PC-9 (cell line): ENCODE results near the gene TRIM9. TPM values are rescaled to one million over a fixed set of nuclear protein-coding genes. Genes with fewer than 3 reads are reported as not detected.

Experiments
- BruUV-seq: library from RNA; stranded (reverse); fragments of 400-500 nt; replicated peaks from 2 replicates; lab custom pipeline; 2021; lab: Mats Ljungman, UMichigan
- CTCF ChIA-PET: fragments of 300-600 bp; sonication (Branson Sonifier 250); formaldehyde crosslinking; loops from one replicate; lab custom pipeline; 2022; ENCODE audit warnings: antibody characterized with exemption; lab: Charles Lee
- POLR2A ChIA-PET: fragments of 300-600 bp; sonication (Branson Sonifier 250); formaldehyde crosslinking; loops from one replicate; lab custom pipeline; 2022; ENCODE audit warnings: antibody characterized with exemption; ENCODE audit not compliant: unreplicated experiment; lab: Charles Lee
- DNase-seq, 2 experiments: peaks; one replicate each; pipeline versions ENCODE4 v3.0.0 to v3.0.0-alpha.2; 2015 to 2022; ENCODE audit warnings: mixed read lengths in 1 of 2
- H2AFZ ChIP-seq: fragments of 200-600 bp; sonication (generic); 2 replicates; pipeline ENCODE4 v1.8.1; 2017; ENCODE audit warnings: antibody characterized with exemption
- H3F3A ChIP-seq: fragments of 200-600 bp; sonication (generic); 2 replicates; pipeline ENCODE4 v1.8.1; 2017; ENCODE audit warnings: antibody characterized with exemption, mild to moderate bottlenecking, low read depth; ENCODE audit not compliant: insufficient read depth
- H3K27ac ChIP-seq: fragments of 200-600 bp; sonication (generic); 2 replicates; pipeline ENCODE4 v1.6.1; 2016; ENCODE audit warnings: mixed run types
- H3K27me3 ChIP-seq: fragments of 200-600 bp; sonication (generic); 2 replicates; pipeline ENCODE4 v1.6.1; 2016; ENCODE audit warnings: low read depth, mixed run types; ENCODE audit not compliant: insufficient read depth
- H3K36me3 ChIP-seq: fragments of 200-600 bp; sonication (generic); 2 replicates; pipeline ENCODE4 v1.6.1; 2016; ENCODE audit warnings: low read depth, mixed run types
- H3K4me1 ChIP-seq: fragments of 200-600 bp; sonication (generic); replicated peaks from 2 replicates; pipeline ENCODE4 v1.6.1; 2016; ENCODE audit warnings: mixed run types; ENCODE audit not compliant: insufficient read depth
- H3K4me2 ChIP-seq: fragments of 200-600 bp; sonication (generic); 2 replicates; pipeline ENCODE4 v1.6.1; 2017; ENCODE audit warnings: mixed run types
- H3K4me3 ChIP-seq: fragments of 200-600 bp; sonication (generic); 2 replicates; pipeline ENCODE4 v1.6.1; 2016; ENCODE audit warnings: mixed run types
- H3K79me2 ChIP-seq: fragments of 200-600 bp; sonication (generic); 2 replicates; pipeline ENCODE4 v1.6.1; 2017; ENCODE audit warnings: low read depth, mixed run types
- H3K9me2 ChIP-seq: fragments of 200-600 bp; sonication (generic); 2 replicates; pipeline ENCODE4 v1.8.1; 2017; ENCODE audit warnings: mild to moderate bottlenecking; ENCODE audit not compliant: insufficient read depth
- H3K9me3 ChIP-seq: fragments of 200-600 bp; sonication (generic); 2 replicates; pipeline ENCODE4 v1.8.1; 2016; ENCODE audit warnings: low read depth; ENCODE audit not compliant: insufficient read depth
- H4K20me1 ChIP-seq: fragments of 200-600 bp; sonication (generic); 2 replicates; pipeline ENCODE4 v1.8.1; 2017; ENCODE audit not compliant: insufficient read depth
- EZH2 ChIP-seq: fragments of 200-600 bp; sonication (generic); IDR thresholded peaks from 2 replicates; pipeline ENCODE4 v1.8.0; 2017; ENCODE audit warnings: antibody characterized with exemption, low read depth
- intact Hi-C: fragments of 100-400 bp; cut with micrococcal nuclease; formaldehyde crosslinking; loops from one replicate; pipeline ENCODE4 v1.10.0; 2022; ENCODE audit not compliant: unreplicated experiment
- total RNA-seq: library from RNA; stranded (reverse); gene quantifications from 2 replicates; pipeline ENCODE4 v1.2.3, GENCODE V29; 2021
- TF ChIP-seq, protein P1 (sequence below): fragments of 200-600 bp; sonication (generic); conservative IDR thresholded peaks from 2 replicates; pipeline ENCODE4 v1.6.1; 2017; ENCODE audit warnings: mixed run types, antibody characterized with exemption, mild to moderate bottlenecking, moderate library complexity

The TRIM9 gene
- total RNA-seq, 1 experiment from 2014 or later = 2.1 TPM

DNA sequence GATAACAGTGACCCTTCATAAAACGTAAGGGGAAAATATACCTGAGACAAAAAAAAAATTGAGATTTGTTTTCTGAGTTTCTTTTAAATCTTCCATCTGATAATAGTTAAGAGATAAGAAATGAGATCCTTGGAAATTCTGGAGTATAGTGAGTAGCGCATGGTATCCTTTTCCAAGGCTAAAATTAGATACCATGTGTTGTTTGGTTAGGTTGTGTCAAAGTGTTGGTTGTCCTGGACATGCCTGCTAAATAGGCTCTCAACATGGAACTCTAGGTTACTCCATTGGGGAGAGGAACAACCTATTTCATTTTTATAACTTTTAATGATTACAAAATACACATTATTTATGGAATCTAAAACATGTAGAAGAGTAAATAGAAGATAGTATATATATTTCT lies 165.4 kb downstream of the TRIM9 start:
- H2AFZ ChIP-seq = no peak overlapping the region
- no peaks in the 10 kb centered on the region for H3K27me3 ChIP-seq
- no peaks in the 10 kb centered on the region for H3K79me2 ChIP-seq
- no peaks in the 10 kb centered on the region for H3K4me1 ChIP-seq
- TF ChIP-seq, protein P1, sequence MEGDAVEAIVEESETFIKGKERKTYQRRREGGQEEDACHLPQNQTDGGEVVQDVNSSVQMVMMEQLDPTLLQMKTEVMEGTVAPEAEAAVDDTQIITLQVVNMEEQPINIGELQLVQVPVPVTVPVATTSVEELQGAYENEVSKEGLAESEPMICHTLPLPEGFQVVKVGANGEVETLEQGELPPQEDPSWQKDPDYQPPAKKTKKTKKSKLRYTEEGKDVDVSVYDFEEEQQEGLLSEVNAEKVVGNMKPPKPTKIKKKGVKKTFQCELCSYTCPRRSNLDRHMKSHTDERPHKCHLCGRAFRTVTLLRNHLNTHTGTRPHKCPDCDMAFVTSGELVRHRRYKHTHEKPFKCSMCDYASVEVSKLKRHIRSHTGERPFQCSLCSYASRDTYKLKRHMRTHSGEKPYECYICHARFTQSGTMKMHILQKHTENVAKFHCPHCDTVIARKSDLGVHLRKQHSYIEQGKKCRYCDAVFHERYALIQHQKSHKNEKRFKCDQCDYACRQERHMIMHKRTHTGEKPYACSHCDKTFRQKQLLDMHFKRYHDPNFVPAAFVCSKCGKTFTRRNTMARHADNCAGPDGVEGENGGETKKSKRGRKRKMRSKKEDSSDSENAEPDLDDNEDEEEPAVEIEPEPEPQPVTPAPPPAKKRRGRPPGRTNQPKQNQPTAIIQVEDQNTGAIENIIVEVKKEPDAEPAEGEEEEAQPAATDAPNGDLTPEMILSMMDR = no peak
- TF ChIP-seq EZH2 = no peak
- no peak for DNase-seq
- H3K36me3 ChIP-seq = peaks cover 30% of the 10 kb centered on the region
- no peaks in the 10 kb centered on the region for H3K9me3 ChIP-seq
- no peaks in the 10 kb centered on the region for H4K20me1 ChIP-seq
- POLR2A ChIA-PET = no interaction called here
- H3K4me2 ChIP-seq = no peak overlapping the region
- no peaks in the 10 kb centered on the region; the same call in 1 of the 2 replicates for H3K9me2 ChIP-seq
- peaks cover 3% of the 10 kb centered on the region; the same call in 1 of the 2 replicates for H3F3A ChIP-seq
- H3K27ac ChIP-seq = no peak overlapping the region
- CTCF ChIA-PET = no interaction called here
- no peak overlapping the region for H3K4me3 ChIP-seq
- no TSS peak for BruUV-seq
- intact Hi-C loops = no loop called here

DNA sequence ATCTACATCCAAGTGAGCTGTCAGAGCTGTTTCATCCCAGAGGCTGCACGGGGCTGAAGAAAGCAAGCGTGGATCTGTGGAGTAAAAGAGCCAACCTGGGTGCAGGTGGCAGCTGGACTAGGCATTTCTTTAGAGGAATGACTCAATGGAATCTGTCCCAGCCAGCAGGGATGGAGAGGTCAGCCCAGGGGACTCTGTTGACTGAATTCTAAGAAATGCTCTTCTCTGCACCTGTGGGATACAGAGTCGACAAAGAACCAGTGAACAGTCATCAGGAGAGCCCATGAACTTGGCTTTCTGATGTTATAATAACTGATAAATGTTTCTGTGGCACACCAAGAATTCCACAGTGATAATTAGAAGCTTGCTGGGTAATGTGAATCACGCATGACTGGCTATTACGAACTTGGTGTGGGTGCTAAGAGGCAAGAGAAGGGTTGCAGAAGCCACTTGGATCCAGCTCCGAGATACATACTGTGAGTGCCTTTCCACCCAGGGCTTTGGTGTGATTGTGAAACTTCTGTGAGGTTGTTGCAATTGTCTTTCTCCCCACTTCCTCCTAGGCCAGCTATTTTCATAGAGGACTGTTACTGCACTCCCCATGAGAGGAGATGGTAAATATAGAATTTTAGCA lies 166.8 kb downstream of the TRIM9 start:
- intact Hi-C loops = no loop called here
- ChIA-PET POLR2A (no interaction called here), CTCF (no interaction called here)
- Histone ChIP-seq H3K27ac (no peak overlapping the region), H3K9me2 (no peaks in the 10 kb centered on the region), H3K4me3 (no peak overlapping the region), H3F3A (peaks cover 3% of the 10 kb centered on the region; the same call in 1 of the 2 replicates), H3K27me3 (no peaks in the 10 kb centered on the region), H3K4me2 (no peak overlapping the region), H3K9me3 (no peaks in the 10 kb centered on the region), H3K79me2 (no peaks in the 10 kb centered on the region), H3K4me1 (no peaks in the 10 kb centered on the region), H4K20me1 (no peaks in the 10 kb centered on the region), H3K36me3 (peaks cover 21% of the 10 kb centered on the region; the same call in 1 of the 2 replicates), H2AFZ (no peak overlapping the region)
- no TSS peak for BruUV-seq
- DNase-seq = no peak
- TF ChIP-seq, protein P1 = no peak
- no peak for TF ChIP-seq EZH2

DNA sequence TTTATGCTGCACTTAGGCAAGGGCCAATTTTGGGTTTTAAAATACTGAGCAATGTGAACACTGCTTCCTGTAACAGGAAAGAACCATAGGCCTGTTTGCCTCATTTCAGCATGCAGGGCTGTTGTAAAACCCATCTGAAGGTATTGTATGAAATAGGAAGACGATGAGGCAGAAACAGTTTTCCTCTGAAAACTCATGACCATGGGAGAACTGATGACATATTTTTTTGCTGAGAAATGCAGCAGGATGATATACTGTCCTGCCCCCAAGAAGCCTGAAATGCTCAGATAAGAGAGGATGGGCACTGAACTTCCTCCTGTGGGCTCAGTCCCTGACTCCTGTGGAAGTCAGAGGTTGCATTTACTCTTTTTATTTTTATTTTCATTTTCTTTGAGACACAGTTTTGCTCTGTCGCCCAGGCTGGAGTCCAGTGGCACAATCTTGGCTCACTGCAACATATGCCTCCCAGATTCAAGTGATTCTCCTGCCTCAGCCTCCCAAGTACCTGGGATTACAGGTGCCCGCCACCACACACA lies 168.0 kb downstream of the TRIM9 start:
- Histone ChIP-seq H3K27me3 (no peaks in the 10 kb centered on the region), H3K27ac (no peak overlapping the region), H3K9me3 (no peaks in the 10 kb centered on the region), H3K4me1 (no peaks in the 10 kb centered on the region), H3F3A (no peaks in the 10 kb centered on the region), H4K20me1 (no peaks in the 10 kb centered on the region), H3K4me3 (no peak overlapping the region), H3K79me2 (no peaks in the 10 kb centered on the region), H3K9me2 (no peaks in the 10 kb centered on the region), H3K36me3 (peaks cover 13% of the 10 kb centered on the region; the same call in 1 of the 2 replicates), H3K4me2 (no peak overlapping the region), H2AFZ (no peak overlapping the region)
- BruUV-seq = no TSS peak
- ChIA-PET POLR2A (no interaction called here), CTCF (no interaction called here)
- no peak for DNase-seq
- no peak for TF ChIP-seq EZH2
- TF ChIP-seq, protein P1 = no peak
- intact Hi-C loops = no loop called here

Other genes starting within 250 kb of the TRIM9 start
- gene ABHD12B, start 223.1 kb downstream of the TRIM9 start, total RNA-seq = not detected in 2 replicates
- 75.6 and 84.2 TPM in 2 replicates for gene PYGL, start 150.6 kb downstream of the TRIM9 start, total RNA-seq
- gene TMX1, start 145.1 kb upstream of the TRIM9 start, total RNA-seq = 35.3 and 36.2 TPM in 2 replicates